Adrenal gland (tissue), 5 donors: Measurements from ENCODE around the gene CKMT1A.
"Not testable (repeated sequence)": the region's sequence is repeated elsewhere in the genome, so short reads cannot be mapped to it uniquely, and the experiment has no call there.

Experiments
- POLR2A ChIP-seq, 2 donors: fragments of 450-650 bp; IDR thresholded peaks; one replicate each; pipeline ENCODE4 v1.6.1; 2017; ENCODE audit warnings: antibody characterized with exemption in 2 of 2, mild to moderate bottlenecking in 2 of 2, moderate library complexity in 1 of 2
- TF ChIP-seq, protein P1 (sequence below), 6 experiments: fragments of 450-650 bp in 4 of 6; fragments of 200-600 bp in 2 of 6; sonication (generic) in 1 of 6; IDR thresholded peaks; 1 replicate in 5 of 6; 2 replicates in 1 of 6; pipeline versions ENCODE4 v1.5.1 to v1.8.0; 2016 to 2021; ENCODE audit warnings: antibody characterized with exemption in 6 of 6, mild to moderate bottlenecking in 2 of 6, moderate library complexity in 1 of 6
- donor health status: DM: no; HTN: no; CAD: no.

DNA sequence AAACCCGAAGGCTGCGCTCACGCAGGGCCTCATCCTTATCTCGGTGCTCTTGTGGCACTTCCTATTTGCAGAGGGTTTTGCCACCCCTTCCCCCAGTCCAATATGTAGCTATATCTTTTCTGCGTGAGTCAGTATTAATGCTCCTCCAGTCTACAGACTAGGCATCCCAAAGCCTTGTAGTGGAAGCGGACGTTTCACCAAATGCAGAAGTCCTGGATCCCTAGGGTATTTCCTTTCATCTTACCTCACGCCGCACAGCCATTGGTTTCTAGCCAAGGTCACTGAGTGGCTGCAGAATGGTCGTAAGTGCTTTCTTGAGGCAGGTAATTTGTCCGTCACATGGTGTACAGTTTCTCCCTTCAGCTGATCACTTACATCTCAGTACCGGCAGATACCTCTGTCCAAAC, 53.2 kb downstream of the CKMT1A start:
- TF ChIP-seq, protein P1, sequence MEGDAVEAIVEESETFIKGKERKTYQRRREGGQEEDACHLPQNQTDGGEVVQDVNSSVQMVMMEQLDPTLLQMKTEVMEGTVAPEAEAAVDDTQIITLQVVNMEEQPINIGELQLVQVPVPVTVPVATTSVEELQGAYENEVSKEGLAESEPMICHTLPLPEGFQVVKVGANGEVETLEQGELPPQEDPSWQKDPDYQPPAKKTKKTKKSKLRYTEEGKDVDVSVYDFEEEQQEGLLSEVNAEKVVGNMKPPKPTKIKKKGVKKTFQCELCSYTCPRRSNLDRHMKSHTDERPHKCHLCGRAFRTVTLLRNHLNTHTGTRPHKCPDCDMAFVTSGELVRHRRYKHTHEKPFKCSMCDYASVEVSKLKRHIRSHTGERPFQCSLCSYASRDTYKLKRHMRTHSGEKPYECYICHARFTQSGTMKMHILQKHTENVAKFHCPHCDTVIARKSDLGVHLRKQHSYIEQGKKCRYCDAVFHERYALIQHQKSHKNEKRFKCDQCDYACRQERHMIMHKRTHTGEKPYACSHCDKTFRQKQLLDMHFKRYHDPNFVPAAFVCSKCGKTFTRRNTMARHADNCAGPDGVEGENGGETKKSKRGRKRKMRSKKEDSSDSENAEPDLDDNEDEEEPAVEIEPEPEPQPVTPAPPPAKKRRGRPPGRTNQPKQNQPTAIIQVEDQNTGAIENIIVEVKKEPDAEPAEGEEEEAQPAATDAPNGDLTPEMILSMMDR (IDR thresholded peaks at IDR 0.05) = not testable (repeated sequence)
- not testable (repeated sequence) for TF ChIP-seq POLR2A (IDR thresholded peaks at IDR 0.05)
